ENCODE results near the gene LGR5. TPM values are rescaled to one million over a fixed set of nuclear protein-coding genes. Genes with fewer than 3 reads are reported as not detected.

LGR5 gene
- total and polyA plus RNA-seq, 2 of the 13 experiments (the other 11 are each of a cell fraction or from before 2014, with no cell fraction given) = 37.0 to 121 TPM

GRCh38 chr12:71582925-71583324, 143.3 kb downstream of the LGR5 start:
- TF ChIP-seq JUND (CRISPR knock-in tag; IDR thresholded peaks at IDR 0.05) (no peak), HNRNPK (IDR thresholded peaks at IDR 0.05; ENCODE audit: low read depth, low read length, poor library complexity, severe bottlenecking) (peak; percentile 96)
- Histone ChIP-seq H3K27me3 (ENCODE audit: control insufficient read depth in 1 of 2, insufficient read depth in 2 of 2, low read length in 2 of 2) (no peaks in the 10 kb centered on the region), H3K4me1 (ENCODE audit: insufficient read depth, low read length) (no peaks in the 10 kb centered on the region), H3K9ac (ENCODE audit: insufficient read depth, low read depth, low read length) (no peak overlapping the region), H3K9me3 (ENCODE audit: low read length) (no peaks in the 10 kb centered on the region), H3K27ac (ENCODE audit: extremely low read length, insufficient read depth, low read length) (no peak overlapping the region), H3K4me3 (replicated peaks in 1 of 3; ENCODE audit: insufficient read depth in 1 of 3, low read depth in 2 of 3, low read length in 3 of 3) (no peak overlapping the region), H4K20me1 (ENCODE audit: insufficient read depth, low read length) (no peaks in the 10 kb centered on the region), H2AFZ (ENCODE audit: low read length) (no peak overlapping the region), H3K4me2 (ENCODE audit: low read depth, low read length) (no peak overlapping the region), H3K36me3 (replicated peaks in 1 of 2; ENCODE audit: control insufficient read depth in 1 of 2, insufficient read depth in 2 of 2, low read length in 2 of 2) (peaks cover 13 to 49% of the 10 kb centered on the region in 2 experiments), H3K79me2 (ENCODE audit: insufficient read depth, low read length) (no peaks in the 10 kb centered on the region)
- BruUV-seq (replicated peaks) = no TSS peak
- ATAC-seq = no peak
- in situ Hi-C loops (cut with HindIII; ENCODE audit: extremely low pct_ligation_motif_present, low pct_unique_long_range_greater_than_20kb) (no loop called here), intact Hi-C loops (cut with micrococcal nuclease; ENCODE audit: unreplicated experiment) (no loop called here)
- POLR2A ChIA-PET = no interaction called here
- WGBS (ENCODE audit: low lambda C conversion rate) = 95% methylated on average over 2 of the region's 2 CpGs
- CTCF ChIA-PET (ENCODE audit: low intra/inter-chr PET ratio, low total read pairs) = no interaction called here
- DNase-seq (ENCODE audit: low spot score) = no peak
- no peak for FAIRE-seq

- no peak overlapping the region for H3K27ac ChIP-seq (ENCODE audit: extremely low read length, insufficient read depth, low read length)
- no peaks in the 10 kb centered on the region for H4K20me1 ChIP-seq (ENCODE audit: insufficient read depth, low read length)
- intact Hi-C loops (cut with micrococcal nuclease; ENCODE audit: unreplicated experiment) = no loop called here
- H3K79me2 ChIP-seq (ENCODE audit: insufficient read depth, low read length) = no peaks in the 10 kb centered on the region
- no peak overlapping the region for H3K9ac ChIP-seq (ENCODE audit: insufficient read depth, low read depth, low read length)
- H3K4me2 ChIP-seq (ENCODE audit: low read depth, low read length) = no peak overlapping the region
- peaks cover 11 to 45% of the 10 kb centered on the region in 2 experiments; a peak in 4 of 5 replicates for H3K36me3 ChIP-seq (replicated peaks in 1 of 2; ENCODE audit: control insufficient read depth in 1 of 2, insufficient read depth in 2 of 2, low read length in 2 of 2)
- no peaks in the 10 kb centered on the region for H3K9me3 ChIP-seq (ENCODE audit: low read length)
- CTCF ChIA-PET (ENCODE audit: low intra/inter-chr PET ratio, low total read pairs) = no interaction called here
- H2AFZ ChIP-seq (ENCODE audit: low read length) = no peak overlapping the region
- no peak for DNase-seq (ENCODE audit: low spot score)
- no peak for ATAC-seq
- no TSS peak for BruUV-seq (replicated peaks)
- no peaks in the 10 kb centered on the region for H3K4me1 ChIP-seq (ENCODE audit: insufficient read depth, low read length)
- POLR2A ChIA-PET = no interaction called here
- no peaks in the 10 kb centered on the region for H3K27me3 ChIP-seq (ENCODE audit: control insufficient read depth in 1 of 2, insufficient read depth in 2 of 2, low read length in 2 of 2)
- FAIRE-seq = no peak
- WGBS (ENCODE audit: low lambda C conversion rate) = 96% methylated on average over 3 of the region's 3 CpGs
- in situ Hi-C loops (cut with HindIII; ENCODE audit: extremely low pct_ligation_motif_present, low pct_unique_long_range_greater_than_20kb) = no loop called here
- no peak overlapping the region for H3K4me3 ChIP-seq (replicated peaks in 1 of 3; ENCODE audit: insufficient read depth in 1 of 3, low read depth in 2 of 3, low read length in 3 of 3)
- no peak for TF ChIP-seq THAP7 (CRISPR knock-in tag; IDR thresholded peaks at IDR 0.05)
- no peak for TF ChIP-seq HMGXB4 (CRISPR knock-in tag; IDR thresholded peaks at IDR 0.05; ENCODE audit: borderline replicate concordance in 1 of 2, low read depth in 1 of 2)
- TF ChIP-seq SALL2 (CRISPR knock-in tag; IDR thresholded peaks at IDR 0.05) = no peak
- TF ChIP-seq FOXK2 (IDR thresholded peaks at IDR 0.05) = no peak
- TF ChIP-seq PRDM4 (CRISPR knock-in tag; IDR thresholded peaks at IDR 0.05; ENCODE audit: borderline replicate concordance) = no peak
- TF ChIP-seq ZNF431 (CRISPR knock-in tag; IDR thresholded peaks at IDR 0.05; ENCODE audit: borderline replicate concordance, low read depth) = no peak
- TF ChIP-seq POGK (CRISPR knock-in tag; conservative IDR thresholded peaks at IDR 0.05) = no peak
- no peak for TF ChIP-seq KAT2B (IDR thresholded peaks at IDR 0.05; ENCODE audit: borderline replicate concordance, low read depth, low read length)
Measured at GRCh38 chr12:71584356-71584755, 144.8 kb downstream of the LGR5 start.
